ENCODE data around the gene MOB3A. TPM values are rescaled to one million over a fixed set of nuclear protein-coding genes. Genes with fewer than 3 reads are reported as not detected.
A peak's percentile ranks its signal among the peaks of the same experiment; 100 is the strongest.

MOB3A gene
- total RNA-seq, 1 donor = 34.0 TPM

- Histone ChIP-seq H3K4me2 (ENCODE audit: insufficient read depth, low read length) (peak within 1 kb of the TSS; percentile 96), H4K20me1 (ENCODE audit: insufficient read depth, low read length) (peaks cover 44% of the 10 kb centered on the region), H3K79me2 (ENCODE audit: insufficient read depth, low read length) (peaks cover 46% of the 10 kb centered on the region), H3K9me3 (ENCODE audit: low read depth, low read length) (no peaks in the 10 kb centered on the region), H3K4me1 (ENCODE audit: insufficient read depth, low read length) (peaks cover 24% of the 10 kb centered on the region), H3K27me3 (ENCODE audit: insufficient read depth, low read length) (no peaks in the 10 kb centered on the region), H3K36me3 (ENCODE audit: insufficient read depth, low read length) (peaks cover 8% of the 10 kb centered on the region), H2AFZ (ENCODE audit: low read length) (peak within 1 kb of the TSS; percentile 90), H3K4me3 (ENCODE audit: insufficient read depth, low read length) (peak within 1 kb of the TSS; percentile 86), H3K27ac (ENCODE audit: low read depth, low read length) (peak within 1 kb of the TSS; percentile 63)
- peak; percentile 45 for TF ChIP-seq CTCF (IDR thresholded peaks at IDR 0.05; ENCODE audit: extremely low read depth, low read depth, low read length)
- DNase-seq (ENCODE audit: insufficient read length, low spot score, missing footprints) = peak; percentile 100
Observed at GRCh38 chr19:2050991-2051772, 44.9 kb downstream of the MOB3A start, which contains the start of gene MKNK2. MKNK2 (minus strand) TSS chr19:2051244; CDS start chr19:2050851, 393 bp downstream.

DNA sequence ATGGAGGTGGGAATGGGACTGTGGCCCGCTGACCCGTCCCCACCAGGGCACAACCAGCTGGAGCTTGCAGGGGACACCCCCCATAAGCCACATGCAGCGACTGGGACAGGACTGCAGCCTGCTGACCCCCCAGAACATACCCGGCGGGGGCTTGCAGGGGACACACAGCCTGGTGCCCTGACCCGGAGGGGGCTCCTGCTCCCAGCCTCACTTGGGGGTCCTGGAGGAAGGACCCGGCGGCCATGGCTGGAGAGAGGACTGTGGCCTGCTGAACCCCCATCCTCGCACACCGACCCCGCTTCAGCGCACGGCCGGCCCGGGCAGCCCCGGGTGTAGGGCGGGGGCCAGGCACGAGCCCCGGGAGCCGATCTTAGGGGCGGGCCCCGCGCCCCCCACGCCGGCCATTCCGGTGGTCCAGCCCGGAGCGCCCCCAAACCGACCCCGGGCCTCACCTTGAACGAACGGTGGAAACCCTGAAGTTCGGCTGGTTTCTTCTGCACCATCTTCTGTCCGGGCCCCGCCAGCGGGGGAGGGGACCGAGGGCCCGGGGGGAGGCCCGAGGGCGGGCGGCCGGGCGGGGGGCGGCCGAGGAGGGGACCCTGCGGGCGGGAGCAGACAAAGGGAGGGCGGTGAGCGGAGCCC is 45.7 kb downstream of the MOB3A start:
- Histone ChIP-seq H3K4me1 (ENCODE audit: insufficient read depth, low read length) (peaks cover 22% of the 10 kb centered on the region), H3K4me2 (ENCODE audit: insufficient read depth, low read length) (peak overlapping the region; percentile 96), H2AFZ (ENCODE audit: low read length) (no peak overlapping the region), H4K20me1 (ENCODE audit: insufficient read depth, low read length) (peaks cover 51% of the 10 kb centered on the region), H3K4me3 (ENCODE audit: insufficient read depth, low read length) (peak overlapping the region; percentile 86), H3K9me3 (ENCODE audit: low read depth, low read length) (no peaks in the 10 kb centered on the region), H3K27ac (ENCODE audit: low read depth, low read length) (peak overlapping the region; percentile 58), H3K27me3 (ENCODE audit: insufficient read depth, low read length) (no peaks in the 10 kb centered on the region), H3K79me2 (ENCODE audit: insufficient read depth, low read length) (peaks cover 50% of the 10 kb centered on the region), H3K36me3 (ENCODE audit: insufficient read depth, low read length) (peaks cover 14% of the 10 kb centered on the region)
- TF ChIP-seq CTCF (IDR thresholded peaks at IDR 0.05; ENCODE audit: extremely low read depth, low read depth, low read length) = no peak
- peak; percentile 93 for DNase-seq (ENCODE audit: insufficient read length, low spot score, missing footprints)

- peaks cover 22% of the 10 kb centered on the region for H3K4me1 ChIP-seq (ENCODE audit: insufficient read depth, low read length)
- H2AFZ ChIP-seq (ENCODE audit: low read length) = no peak overlapping the region
- peaks cover 14% of the 10 kb centered on the region for H3K36me3 ChIP-seq (ENCODE audit: insufficient read depth, low read length)
- peak overlapping the region; percentile 96 for H3K4me2 ChIP-seq (ENCODE audit: insufficient read depth, low read length)
- H3K27me3 ChIP-seq (ENCODE audit: insufficient read depth, low read length) = no peaks in the 10 kb centered on the region
- peaks cover 55% of the 10 kb centered on the region for H3K79me2 ChIP-seq (ENCODE audit: insufficient read depth, low read length)
- peak overlapping the region; percentile 86 for H3K4me3 ChIP-seq (ENCODE audit: insufficient read depth, low read length)
- peak overlapping the region; percentile 58 for H3K27ac ChIP-seq (ENCODE audit: low read depth, low read length)
- TF ChIP-seq CTCF (IDR thresholded peaks at IDR 0.05; ENCODE audit: extremely low read depth, low read depth, low read length) = no peak
- H4K20me1 ChIP-seq (ENCODE audit: insufficient read depth, low read length) = peaks cover 57% of the 10 kb centered on the region
- no peaks in the 10 kb centered on the region for H3K9me3 ChIP-seq (ENCODE audit: low read depth, low read length)
- peak; percentile 97 for DNase-seq (ENCODE audit: insufficient read length, low spot score, missing footprints)
Observed at GRCh38 chr19:2049741-2050348, 46.3 kb downstream of the MOB3A start.
